ENCODE results near the gene HMX3. TPM values are rescaled to one million over a fixed set of nuclear protein-coding genes. Genes with fewer than 3 reads are reported as not detected.

The HMX3 gene
- total and polyA plus RNA-seq, 9 donors = 0.23 TPM; not detected in 8

- H3K4me1 ChIP-seq (ENCODE audit: insufficient read depth) = no peaks in the 10 kb centered on the region
- H3K36me3 ChIP-seq = no peaks in the 10 kb centered on the region
- 4 to 6% (median 4%) methylated on average over 30 to 33 of the region's 33 CpGs for WGBS, 3 donors
- H3K4me3 ChIP-seq = no peak overlapping the region
- H3K27ac ChIP-seq = no peak overlapping the region
- TF ChIP-seq POLR2A (IDR thresholded peaks at IDR 0.05) (no peak), EP300 (IDR thresholded peaks at IDR 0.05) (no peak), CTCF (IDR thresholded peaks at IDR 0.05) (no peak)
- DNase-seq = no peak
- intact Hi-C loops (cut with DNase I) = no loop called here
- H3K27me3 ChIP-seq = peaks cover 13% of the 10 kb centered on the region
- H3K9me3 ChIP-seq = no peaks in the 10 kb centered on the region
Observed at GRCh38 chr10:123143162-123143824, 7.5 kb downstream of the HMX3 start.

- Histone ChIP-seq H3K4me1 (ENCODE audit: insufficient read depth) (no peaks in the 10 kb centered on the region), H3K4me3 (no peak overlapping the region), H3K9me3 (no peaks in the 10 kb centered on the region), H3K27me3 (peaks cover 13% of the 10 kb centered on the region), H3K36me3 (no peaks in the 10 kb centered on the region), H3K27ac (no peak overlapping the region)
- intact Hi-C loops (cut with DNase I) = no loop called here
- TF ChIP-seq POLR2A (IDR thresholded peaks at IDR 0.05) (no peak), EP300 (IDR thresholded peaks at IDR 0.05) (no peak), CTCF (IDR thresholded peaks at IDR 0.05) (no peak)
- DNase-seq = no peak
- WGBS, 3 donors = 7 to 16% (median 10%) methylated on average over 10 of the region's 10 CpGs
Observed at GRCh38 chr10:123143825-123144168, 8.0 kb downstream of the HMX3 start.

GRCh38 chr10:123144697-123145541 lies 9.1 kb downstream of the HMX3 start:
- H3K4me1 ChIP-seq (ENCODE audit: insufficient read depth) = no peaks in the 10 kb centered on the region

GRCh38 chr10:123145542-123146012 lies 9.8 kb downstream of the HMX3 start:
- intact Hi-C loops (cut with DNase I) = no loop called here
- no peak for TF ChIP-seq CTCF (IDR thresholded peaks at IDR 0.05)
- TF ChIP-seq POLR2A (IDR thresholded peaks at IDR 0.05) = no peak
- no peak for TF ChIP-seq EP300 (IDR thresholded peaks at IDR 0.05)
- Histone ChIP-seq H3K36me3 (no peaks in the 10 kb centered on the region), H3K4me3 (no peak overlapping the region), H3K27me3 (peaks cover 13% of the 10 kb centered on the region), H3K27ac (no peak overlapping the region), H3K4me1 (ENCODE audit: insufficient read depth) (no peaks in the 10 kb centered on the region), H3K9me3 (no peaks in the 10 kb centered on the region)
- no peak for DNase-seq
- WGBS, 3 donors = 4 to 7% (median 4%) methylated on average over 14 of the region's 14 CpGs

More at GRCh38 chr10:123144697-123145541, 9.1 kb downstream of the HMX3 start:
- 2 to 4% (median 3%) methylated on average over 29 of the region's 29 CpGs for WGBS, 3 donors
- Histone ChIP-seq H3K27ac (no peak overlapping the region), H3K36me3 (no peaks in the 10 kb centered on the region), H3K9me3 (no peaks in the 10 kb centered on the region), H3K4me3 (no peak overlapping the region), H3K27me3 (peaks cover 11% of the 10 kb centered on the region)
- no peak for DNase-seq
- intact Hi-C loops (cut with DNase I) = no loop called here
- TF ChIP-seq EP300 (IDR thresholded peaks at IDR 0.05) (no peak), CTCF (IDR thresholded peaks at IDR 0.05) (no peak), POLR2A (IDR thresholded peaks at IDR 0.05) (no peak)

All from ovary (tissue), 9 donors.